ENCODE results near the gene UMAD1.
A peak's percentile ranks its signal among the peaks of the same experiment; 100 is the strongest.

UMAD1 gene

DNA sequence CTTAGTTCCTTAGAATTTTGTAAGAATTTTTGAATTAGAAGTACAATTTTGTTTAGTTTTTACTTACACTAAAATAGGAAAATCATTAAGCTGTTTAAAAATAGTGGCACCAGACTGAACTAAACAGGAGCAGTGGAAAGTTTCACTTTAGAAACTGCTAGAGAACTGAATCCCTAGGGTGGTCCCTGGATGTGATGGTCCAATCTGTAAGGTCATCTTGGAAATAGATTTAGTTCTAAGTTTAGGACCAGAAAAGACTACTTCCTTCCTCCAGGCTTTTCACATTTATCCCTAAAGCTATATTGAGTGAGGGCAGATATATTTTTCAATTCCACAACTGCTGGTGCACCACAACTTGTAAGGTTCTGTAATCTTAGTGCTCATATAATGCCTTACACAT lies 58.8 kb downstream of the UMAD1 start:
- H3K4ac ChIP-seq (ENCODE audit: low read depth in 1 of 2, low read length in 2 of 2) = no peak overlapping the region
- no peaks in the 10 kb centered on the region for H3K9me3 ChIP-seq (ENCODE audit: control insufficient read depth, low read length)
- DNase-seq = no peak
- no peaks in the 10 kb centered on the region for H3K27me3 ChIP-seq (ENCODE audit: control insufficient read depth in 1 of 2, insufficient read depth in 1 of 2, low read length in 2 of 2)
- H4K8ac ChIP-seq (ENCODE audit: low read length) = no peak overlapping the region
- no peak overlapping the region for H2BK5ac ChIP-seq (ENCODE audit: low read depth, low read length, poor library complexity, severe bottlenecking)
- peaks cover 3% of the 10 kb centered on the region for H3K4me1 ChIP-seq (ENCODE audit: control insufficient read depth, insufficient read depth, low read depth, low read length)
- no peak overlapping the region for H3K18ac ChIP-seq (ENCODE audit: low read depth in 1 of 2, low read length in 2 of 2)
- H2BK120ac ChIP-seq (ENCODE audit: low read depth, low read length) = no peak overlapping the region
- H2BK15ac ChIP-seq (ENCODE audit: low read depth, poor library complexity, severe bottlenecking) = no peak overlapping the region
- H3K4me3 ChIP-seq (ENCODE audit: insufficient read depth in 1 of 2, low read depth in 1 of 2, low read length in 2 of 2) = no peak overlapping the region
- H2AK5ac ChIP-seq (ENCODE audit: low read length, severe bottlenecking) = no peak overlapping the region
- H2BK12ac ChIP-seq (ENCODE audit: low read length in 2 of 2) = no peak overlapping the region
- H3K9ac ChIP-seq (ENCODE audit: low read length) = peak overlapping the region; percentile 29
- H3K4me2 ChIP-seq (ENCODE audit: low read length, poor library complexity, severe bottlenecking) = no peak overlapping the region
- no peak overlapping the region for H3K23ac ChIP-seq (ENCODE audit: low read length in 2 of 2)
- no peak overlapping the region for H3K27ac ChIP-seq (ENCODE audit: low read length, poor library complexity, severe bottlenecking)
- no peak overlapping the region for H4K91ac ChIP-seq (ENCODE audit: low read length)
- peaks cover 8% of the 10 kb centered on the region for H3K79me1 ChIP-seq (replicated peaks; ENCODE audit: low read length, poor library complexity, severe bottlenecking)
- no peaks in the 10 kb centered on the region for H3K36me3 ChIP-seq (ENCODE audit: control insufficient read depth in 1 of 2, insufficient read depth in 2 of 2, low read depth in 1 of 2, low read length in 2 of 2)
- no peak overlapping the region for H3K14ac ChIP-seq (ENCODE audit: low read length in 2 of 2)
- no peak overlapping the region for H2AFZ ChIP-seq (ENCODE audit: low read depth, low read length)

DNA sequence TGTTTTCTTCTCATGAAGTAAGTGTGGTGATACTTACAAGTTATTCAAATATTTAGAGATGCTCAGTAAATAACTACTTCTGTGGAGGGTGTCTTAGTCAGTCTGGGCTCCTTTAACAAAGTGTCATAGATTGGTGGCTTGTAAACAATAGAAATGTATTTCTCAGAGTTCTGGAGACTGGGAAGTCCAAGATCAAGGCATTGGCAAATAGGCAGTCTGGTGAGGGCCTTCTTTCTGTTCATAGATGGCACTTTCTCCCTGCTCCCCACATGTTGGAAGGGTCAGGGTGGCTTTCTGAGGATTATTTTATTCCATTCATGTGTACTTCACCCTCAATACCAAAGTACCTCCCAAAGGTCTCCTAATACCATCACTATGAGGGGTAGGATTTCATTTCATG lies 59.4 kb downstream of the UMAD1 start:
- no peak overlapping the region for H4K91ac ChIP-seq (ENCODE audit: low read length)
- no peak overlapping the region for H3K18ac ChIP-seq (ENCODE audit: low read depth in 1 of 2, low read length in 2 of 2)
- H2BK12ac ChIP-seq (ENCODE audit: low read length in 2 of 2) = no peak overlapping the region

GRCh38 chr7:7701527-7701926 lies 61.0 kb downstream of the UMAD1 start:
- Histone ChIP-seq H4K8ac (ENCODE audit: low read length) (no peak overlapping the region), H3K23ac (ENCODE audit: low read length in 2 of 2) (no peak overlapping the region), H3K4me2 (ENCODE audit: low read length, poor library complexity, severe bottlenecking) (no peak overlapping the region), H2BK120ac (ENCODE audit: low read depth, low read length) (no peak overlapping the region), H3K4ac (ENCODE audit: low read depth in 1 of 2, low read length in 2 of 2) (no peak overlapping the region), H2AK5ac (ENCODE audit: low read length, severe bottlenecking) (no peak overlapping the region), H3K27ac (ENCODE audit: low read length, poor library complexity, severe bottlenecking) (no peak overlapping the region), H4K91ac (ENCODE audit: low read length) (no peak overlapping the region), H3K9me3 (ENCODE audit: control insufficient read depth, low read length) (no peaks in the 10 kb centered on the region), H3K4me1 (ENCODE audit: control insufficient read depth, insufficient read depth, low read depth, low read length) (peaks cover 3% of the 10 kb centered on the region), H2BK5ac (ENCODE audit: low read depth, low read length, poor library complexity, severe bottlenecking) (no peak overlapping the region), H2BK12ac (ENCODE audit: low read length in 2 of 2) (no peak overlapping the region), H3K9ac (ENCODE audit: low read length) (no peak overlapping the region), H2BK15ac (ENCODE audit: low read depth, poor library complexity, severe bottlenecking) (no peak overlapping the region), H3K79me1 (replicated peaks; ENCODE audit: low read length, poor library complexity, severe bottlenecking) (peaks cover 8% of the 10 kb centered on the region), H3K14ac (ENCODE audit: low read length in 2 of 2) (no peak overlapping the region), H3K36me3 (ENCODE audit: control insufficient read depth in 1 of 2, insufficient read depth in 2 of 2, low read depth in 1 of 2, low read length in 2 of 2) (no peaks in the 10 kb centered on the region), H3K18ac (ENCODE audit: low read depth in 1 of 2, low read length in 2 of 2) (no peak overlapping the region), H3K27me3 (ENCODE audit: control insufficient read depth in 1 of 2, insufficient read depth in 1 of 2, low read length in 2 of 2) (no peaks in the 10 kb centered on the region), H3K4me3 (ENCODE audit: insufficient read depth in 1 of 2, low read depth in 1 of 2, low read length in 2 of 2) (no peak overlapping the region), H2AFZ (ENCODE audit: low read depth, low read length) (no peak overlapping the region)
- 85% methylated on average over 1 of the region's 1 CpG for WGBS
- DNase-seq = no peak

More for the DNA sequence above, 59.4 kb downstream of the UMAD1 start:
- no peak overlapping the region for H4K8ac ChIP-seq (ENCODE audit: low read length)
- H2AK5ac ChIP-seq (ENCODE audit: low read length, severe bottlenecking) = no peak overlapping the region
- peaks cover 8% of the 10 kb centered on the region for H3K79me1 ChIP-seq (replicated peaks; ENCODE audit: low read length, poor library complexity, severe bottlenecking)
- H2AFZ ChIP-seq (ENCODE audit: low read depth, low read length) = no peak overlapping the region
- H3K9me3 ChIP-seq (ENCODE audit: control insufficient read depth, low read length) = no peaks in the 10 kb centered on the region
- H3K36me3 ChIP-seq (ENCODE audit: control insufficient read depth in 1 of 2, insufficient read depth in 2 of 2, low read depth in 1 of 2, low read length in 2 of 2) = no peaks in the 10 kb centered on the region
- H2BK15ac ChIP-seq (ENCODE audit: low read depth, poor library complexity, severe bottlenecking) = no peak overlapping the region
- no peaks in the 10 kb centered on the region for H3K27me3 ChIP-seq (ENCODE audit: control insufficient read depth in 1 of 2, insufficient read depth in 1 of 2, low read length in 2 of 2)
- H2BK5ac ChIP-seq (ENCODE audit: low read depth, low read length, poor library complexity, severe bottlenecking) = no peak overlapping the region
- H3K9ac ChIP-seq (ENCODE audit: low read length) = peak overlapping the region; percentile 29
- no peak overlapping the region for H3K23ac ChIP-seq (ENCODE audit: low read length in 2 of 2)
- no peak overlapping the region for H2BK120ac ChIP-seq (ENCODE audit: low read depth, low read length)
- H3K4me1 ChIP-seq (ENCODE audit: control insufficient read depth, insufficient read depth, low read depth, low read length) = peaks cover 3% of the 10 kb centered on the region
- no peak for DNase-seq
- H3K4me2 ChIP-seq (ENCODE audit: low read length, poor library complexity, severe bottlenecking) = no peak overlapping the region
- H3K4ac ChIP-seq (ENCODE audit: low read depth in 1 of 2, low read length in 2 of 2) = no peak overlapping the region
- H3K27ac ChIP-seq (ENCODE audit: low read length, poor library complexity, severe bottlenecking) = no peak overlapping the region
- no peak overlapping the region for H3K4me3 ChIP-seq (ENCODE audit: insufficient read depth in 1 of 2, low read depth in 1 of 2, low read length in 2 of 2)
- no peak overlapping the region for H3K14ac ChIP-seq (ENCODE audit: low read length in 2 of 2)

DNA sequence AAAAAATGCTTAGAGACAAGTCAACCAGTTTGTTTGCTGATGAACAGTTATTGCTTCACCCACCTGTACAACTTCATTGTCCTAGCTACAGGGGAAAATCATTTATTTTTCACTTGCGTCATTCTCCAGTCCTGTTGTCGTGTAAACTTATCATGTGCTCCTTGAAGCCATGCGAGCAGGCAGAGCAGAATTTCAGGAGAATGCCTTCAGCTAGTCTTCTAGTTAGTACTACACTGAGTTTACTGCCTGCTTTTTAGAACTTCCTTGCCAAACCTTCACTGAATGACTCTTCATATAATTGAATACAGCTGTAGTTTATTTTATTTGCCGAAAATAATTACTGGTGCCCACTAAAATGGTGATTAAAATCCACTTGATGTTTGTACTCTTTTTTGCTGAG lies 62.3 kb downstream of the UMAD1 start:
- H3K79me1 ChIP-seq (replicated peaks; ENCODE audit: low read length, poor library complexity, severe bottlenecking) = peaks cover 8% of the 10 kb centered on the region
- peak overlapping the region; percentile 60 for H3K9ac ChIP-seq (ENCODE audit: low read length)
- no peak overlapping the region for H2AK5ac ChIP-seq (ENCODE audit: low read length, severe bottlenecking)
- no peak overlapping the region for H4K8ac ChIP-seq (ENCODE audit: low read length)
- no peaks in the 10 kb centered on the region for H3K27me3 ChIP-seq (ENCODE audit: control insufficient read depth in 1 of 2, insufficient read depth in 1 of 2, low read length in 2 of 2)
- H2AFZ ChIP-seq (ENCODE audit: low read depth, low read length) = no peak overlapping the region
- no peak overlapping the region for H3K4me2 ChIP-seq (ENCODE audit: low read length, poor library complexity, severe bottlenecking)
- no peak overlapping the region for H3K14ac ChIP-seq (ENCODE audit: low read length in 2 of 2)
- no peak overlapping the region for H4K91ac ChIP-seq (ENCODE audit: low read length)
- no peaks in the 10 kb centered on the region for H3K36me3 ChIP-seq (ENCODE audit: control insufficient read depth in 1 of 2, insufficient read depth in 2 of 2, low read depth in 1 of 2, low read length in 2 of 2)
- no peaks in the 10 kb centered on the region for H3K9me3 ChIP-seq (ENCODE audit: control insufficient read depth, low read length)
- peaks cover 3% of the 10 kb centered on the region for H3K4me1 ChIP-seq (ENCODE audit: control insufficient read depth, insufficient read depth, low read depth, low read length)
- H3K18ac ChIP-seq (ENCODE audit: low read depth in 1 of 2, low read length in 2 of 2) = no peak overlapping the region
- DNase-seq = no peak
- H3K4me3 ChIP-seq (ENCODE audit: insufficient read depth in 1 of 2, low read depth in 1 of 2, low read length in 2 of 2) = peak overlapping the region in 1 of 2 experiments; percentile 26
- H2BK12ac ChIP-seq (ENCODE audit: low read length in 2 of 2) = no peak overlapping the region
- no peak overlapping the region for H2BK15ac ChIP-seq (ENCODE audit: low read depth, poor library complexity, severe bottlenecking)
- no peak overlapping the region for H3K4ac ChIP-seq (ENCODE audit: low read depth in 1 of 2, low read length in 2 of 2)
- H3K23ac ChIP-seq (ENCODE audit: low read length in 2 of 2) = no peak overlapping the region
- 93% methylated on average over 4 of the region's 4 CpGs for WGBS
- no peak overlapping the region for H2BK120ac ChIP-seq (ENCODE audit: low read depth, low read length)
- H2BK5ac ChIP-seq (ENCODE audit: low read depth, low read length, poor library complexity, severe bottlenecking) = no peak overlapping the region
- H3K27ac ChIP-seq (ENCODE audit: low read length, poor library complexity, severe bottlenecking) = no peak overlapping the region

Measured in mesenchymal stem cell (in vitro differentiated cells and primary cell).